Measurements from ENCODE around the gene KRT72. TPM values are rescaled to one million over a fixed set of nuclear protein-coding genes. Genes with fewer than 3 reads are reported as not detected.

KRT72 gene
- total and polyA plus RNA-seq, 2 donors (not counting 3 experiments of a cell fraction or from before 2014, with no cell fraction given), result not detected

GRCh38 chr12:52543985-52544883, 57.0 kb downstream of the KRT72 start:
- H3K79me2 ChIP-seq (ENCODE audit: control insufficient read depth, insufficient read depth, low read length), result no peaks in the 10 kb centered on the region
- H3K9me1 ChIP-seq (replicated peaks; ENCODE audit: control insufficient read depth, extremely low read depth, insufficient read depth, low read length), result no peaks in the 10 kb centered on the region
- H3K9ac ChIP-seq (replicated peaks; ENCODE audit: extremely low read depth, insufficient read depth, low read length), result no peak overlapping the region
- CTCF ChIA-PET, result interaction anchor here (1.0 kb wide), 1 partner anchor 172 kb away, joined by 3 read pairs; no protein-coding TSS in a partner anchor
- intact Hi-C loops (cut with micrococcal nuclease) (no loop called here), dilution Hi-C loops (cut with MboI; ENCODE audit: extremely low pct_ligation_motif_present, low sequenced_read_pairs) (no loop called here)
- POLR2A ChIA-PET, result no interaction called here
- no peaks in the 10 kb centered on the region for H4K20me1 ChIP-seq (replicated peaks; ENCODE audit: control insufficient read depth, extremely low read depth, insufficient read depth, low read length)
- no peaks in the 10 kb centered on the region for H3K4me1 ChIP-seq (ENCODE audit: control insufficient read depth, extremely low read depth, insufficient read depth, low read length)
- no peaks in the 10 kb centered on the region for H3K9me3 ChIP-seq (replicated peaks; ENCODE audit: control insufficient read depth, insufficient read depth, low read length)
- H3K4me2 ChIP-seq (ENCODE audit: insufficient read depth, low read length), result no peak overlapping the region
- H3K27ac ChIP-seq (ENCODE audit: insufficient read depth, low read depth, low read length), result no peak overlapping the region
- no peaks in the 10 kb centered on the region for H3K27me3 ChIP-seq (ENCODE audit: control insufficient read depth in 2 of 2, insufficient read depth in 2 of 2, low read length in 2 of 2)
- no peak for TF ChIP-seq JUN (IDR thresholded peaks at IDR 0.05; ENCODE audit: borderline replicate concordance, insufficient read depth, insufficient read length, low read depth)
- no peak for TF ChIP-seq MYC (IDR thresholded peaks at IDR 0.05; ENCODE audit: low read depth, low read length)
- TF ChIP-seq FOS (IDR thresholded peaks at IDR 0.05; ENCODE audit: borderline replicate concordance, insufficient read depth, low read length), result no peak
- TF ChIP-seq, protein P1, sequence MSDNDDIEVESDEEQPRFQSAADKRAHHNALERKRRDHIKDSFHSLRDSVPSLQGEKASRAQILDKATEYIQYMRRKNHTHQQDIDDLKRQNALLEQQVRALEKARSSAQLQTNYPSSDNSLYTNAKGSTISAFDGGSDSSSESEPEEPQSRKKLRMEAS (IDR thresholded peaks at IDR 0.05; ENCODE audit: insufficient read depth, insufficient read length), result no peak
- no peak for TF ChIP-seq GATA2 (IDR thresholded peaks at IDR 0.05; ENCODE audit: insufficient read depth, insufficient read length, low read depth, low read length)
- no peak for TF ChIP-seq CTCF (IDR thresholded peaks at IDR 0.05; ENCODE audit: extremely low read depth in 1 of 2, insufficient read depth in 1 of 2, low read depth in 1 of 2, low read length in 2 of 2)
- TF ChIP-seq POLR2A (IDR thresholded peaks at IDR 0.05; ENCODE audit: low read depth, low read length), result no peak
- TF ChIP-seq EZH2 (IDR thresholded peaks at IDR 0.05; ENCODE audit: borderline replicate concordance, low read depth, low read length, severe bottlenecking), result no peak
- TF ChIP-seq POLR2AphosphoS5 (IDR thresholded peaks at IDR 0.05; ENCODE audit: insufficient read depth, low read depth, low read length), result no peak
- H3K4me3 ChIP-seq (replicated peaks in 1 of 3; ENCODE audit: insufficient read depth in 1 of 3, low read depth in 1 of 3, low read length in 3 of 3), result no peak overlapping the region
- BruUV-seq (replicated peaks), result no TSS peak
- DNase-seq (ENCODE audit: low read depth, low spot score), result no peak
- H3K36me3 ChIP-seq (ENCODE audit: control insufficient read depth in 2 of 2, extremely low read depth in 1 of 2, insufficient read depth in 2 of 2, low read length in 2 of 2), result no peaks in the 10 kb centered on the region
- no peak for FAIRE-seq
- H2AFZ ChIP-seq (ENCODE audit: low read depth, low read length), result no peak overlapping the region
